GM19328 (cell line): Measurements from ENCODE around the gene NAB2.

Experiments
- ATAC-seq: cut with Tn5 transposase; IDR thresholded peaks from one replicate; pipeline ENCODE4 v1.9.1; 2021; ENCODE audit warnings: mild to moderate bottlenecking, moderate library complexity; ENCODE audit not compliant: unreplicated experiment

Gene NAB2

DNA sequence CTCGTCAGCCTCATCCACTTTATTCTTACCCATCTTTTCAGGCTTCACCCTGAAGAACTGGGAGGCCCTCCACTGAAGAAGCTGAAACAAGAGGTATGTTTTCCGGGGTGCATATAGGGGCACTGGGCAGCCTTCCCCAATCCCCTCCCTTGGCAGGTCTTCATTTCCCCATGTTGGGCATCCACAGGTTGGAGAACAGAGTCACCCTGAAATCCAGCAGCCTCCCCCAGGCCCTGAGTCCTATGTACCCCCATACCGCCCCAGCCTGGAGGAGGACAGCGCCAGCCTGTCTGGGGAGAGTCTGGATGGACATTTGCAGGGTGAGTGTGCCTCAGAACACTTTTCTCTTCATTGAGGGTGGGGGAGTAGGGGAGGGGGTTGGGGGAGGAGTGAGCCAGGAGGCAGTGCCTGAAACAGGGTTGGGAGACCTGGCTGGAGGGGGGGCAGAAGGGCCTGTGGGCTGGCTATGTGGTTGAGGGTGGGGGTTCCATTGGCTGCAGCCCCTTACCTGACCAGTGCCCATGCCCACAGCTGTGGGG lies 4.0 kb downstream of the NAB2 start:
- no peak for ATAC-seq

DNA sequence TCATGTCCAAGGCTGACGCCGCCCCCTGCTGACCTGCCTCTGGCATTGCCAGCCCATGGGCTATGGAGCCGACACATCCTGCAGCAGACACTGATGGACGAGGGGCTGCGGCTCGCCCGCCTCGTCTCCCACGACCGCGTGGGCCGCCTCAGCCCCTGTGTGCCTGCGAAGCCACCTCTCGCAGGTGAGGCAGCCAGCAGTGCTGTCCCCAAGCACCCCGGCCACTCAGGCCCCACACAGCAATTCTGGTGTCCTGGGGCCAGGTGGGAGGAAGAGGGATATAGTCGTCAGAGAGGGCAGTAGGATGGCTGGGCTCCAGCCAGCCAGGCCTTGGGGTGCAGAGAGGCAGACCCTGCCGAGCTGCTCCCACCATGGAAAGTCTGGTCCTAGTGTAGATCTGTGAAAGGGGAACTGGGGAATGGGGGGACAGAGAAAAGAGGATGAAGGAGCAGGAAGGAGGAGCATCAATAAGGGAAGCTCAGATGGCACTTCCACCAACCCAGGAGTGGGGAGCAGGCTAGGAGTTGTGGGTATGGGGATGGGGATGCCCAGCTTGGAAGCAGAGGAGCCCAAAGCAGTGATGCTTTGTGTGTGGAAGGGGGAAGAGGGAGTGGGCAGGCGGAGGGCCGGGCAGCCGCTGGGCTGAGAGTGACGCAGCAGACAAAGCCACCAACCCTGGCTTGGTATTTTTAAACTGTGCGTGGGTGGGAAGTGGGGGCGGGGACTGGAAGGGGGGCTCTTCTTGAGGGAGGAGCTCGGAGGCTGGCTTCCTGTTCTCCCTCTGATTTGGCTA lies 4.7 kb downstream of the NAB2 start:
- ATAC-seq, result no peak

DNA sequence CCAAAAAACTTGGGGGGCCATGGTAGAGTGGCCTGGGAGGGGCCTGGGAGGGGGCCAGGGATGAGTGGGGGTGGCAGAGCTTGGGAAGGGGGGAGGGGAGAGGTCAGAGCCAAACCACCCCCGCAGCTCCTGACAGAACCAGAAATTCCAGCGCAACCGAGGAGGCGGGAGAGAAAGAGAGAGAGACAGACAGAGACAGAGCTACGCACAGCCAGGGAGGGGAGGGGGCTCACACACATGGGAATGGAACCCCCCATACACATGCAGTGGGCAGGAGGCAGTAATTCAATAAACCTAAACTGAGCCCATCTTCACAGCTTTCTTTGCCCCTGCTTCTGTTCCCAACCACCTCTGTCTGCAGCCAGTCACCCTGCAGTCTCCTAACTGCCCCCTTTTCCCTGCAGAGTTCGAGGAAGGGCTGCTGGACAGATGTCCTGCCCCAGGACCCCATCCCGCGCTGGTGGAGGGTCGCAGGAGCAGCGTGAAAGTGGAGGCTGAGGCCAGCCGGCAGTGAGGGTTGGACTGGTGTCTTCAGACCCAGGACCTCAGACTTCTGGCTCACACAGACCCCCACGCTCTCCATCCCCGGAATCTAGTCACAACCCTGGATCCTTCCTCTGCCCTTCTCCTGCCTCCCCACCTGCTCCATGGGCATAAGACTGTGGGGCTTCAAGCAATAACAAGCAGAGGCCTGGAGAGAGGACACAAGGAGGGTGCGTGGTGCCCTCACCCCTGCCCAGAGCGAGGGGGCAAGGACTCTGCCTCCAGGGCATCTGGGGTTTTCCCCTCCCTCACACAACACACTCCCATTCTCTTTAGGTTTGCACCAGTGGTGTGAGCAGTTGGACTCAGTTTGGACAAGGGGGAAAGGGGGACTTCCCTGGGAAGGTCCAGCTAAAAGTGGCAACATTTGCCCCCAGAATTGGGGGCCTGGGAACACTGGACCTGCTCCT lies 5.6 kb downstream of the NAB2 start:
- no peak for ATAC-seq

DNA sequence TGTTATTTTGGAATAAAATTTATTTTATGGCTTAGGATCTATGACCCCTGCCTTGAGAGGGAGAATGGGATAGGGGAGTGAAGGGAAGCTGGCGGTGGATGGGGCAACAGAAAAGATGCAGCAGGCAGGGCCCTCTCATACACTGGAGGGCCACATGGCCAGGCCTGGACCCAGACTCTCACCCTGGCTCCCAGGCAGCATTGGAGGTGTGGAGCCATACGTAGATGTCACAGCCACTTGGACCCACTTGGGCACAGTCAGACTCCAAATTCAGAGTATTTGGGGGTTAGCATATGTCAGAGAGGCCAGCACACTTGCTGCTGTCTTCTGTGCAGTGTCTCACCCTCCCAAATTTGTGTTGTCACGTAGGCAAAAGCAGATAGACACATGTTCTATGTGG lies 6.5 kb downstream of the NAB2 start:
- ATAC-seq, result no peak

DNA sequence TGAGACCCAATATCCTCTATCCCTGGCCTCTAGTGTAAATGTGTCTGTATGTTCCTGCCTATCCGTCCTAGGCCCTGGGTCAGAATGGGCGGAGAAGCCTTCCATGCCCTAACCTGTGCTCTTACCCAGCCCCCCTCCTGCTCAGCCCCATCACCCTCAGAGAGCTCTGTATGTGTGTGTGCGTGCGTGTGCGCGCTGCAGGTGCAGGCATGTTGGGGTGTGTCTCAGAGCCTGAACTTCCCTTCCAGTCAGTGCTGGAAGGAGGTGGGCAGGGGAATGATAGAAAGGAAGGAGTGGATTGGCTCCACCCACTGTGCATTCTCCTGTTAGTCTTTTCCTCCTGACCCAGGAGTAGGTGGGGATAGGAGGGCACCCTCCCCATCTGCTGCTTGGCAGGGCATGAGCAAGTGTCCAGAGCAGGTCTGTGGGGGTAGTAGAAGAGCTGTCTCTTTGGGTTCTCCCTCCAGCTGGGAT lies 7.2 kb downstream of the NAB2 start:
- ATAC-seq, result no peak

DNA sequence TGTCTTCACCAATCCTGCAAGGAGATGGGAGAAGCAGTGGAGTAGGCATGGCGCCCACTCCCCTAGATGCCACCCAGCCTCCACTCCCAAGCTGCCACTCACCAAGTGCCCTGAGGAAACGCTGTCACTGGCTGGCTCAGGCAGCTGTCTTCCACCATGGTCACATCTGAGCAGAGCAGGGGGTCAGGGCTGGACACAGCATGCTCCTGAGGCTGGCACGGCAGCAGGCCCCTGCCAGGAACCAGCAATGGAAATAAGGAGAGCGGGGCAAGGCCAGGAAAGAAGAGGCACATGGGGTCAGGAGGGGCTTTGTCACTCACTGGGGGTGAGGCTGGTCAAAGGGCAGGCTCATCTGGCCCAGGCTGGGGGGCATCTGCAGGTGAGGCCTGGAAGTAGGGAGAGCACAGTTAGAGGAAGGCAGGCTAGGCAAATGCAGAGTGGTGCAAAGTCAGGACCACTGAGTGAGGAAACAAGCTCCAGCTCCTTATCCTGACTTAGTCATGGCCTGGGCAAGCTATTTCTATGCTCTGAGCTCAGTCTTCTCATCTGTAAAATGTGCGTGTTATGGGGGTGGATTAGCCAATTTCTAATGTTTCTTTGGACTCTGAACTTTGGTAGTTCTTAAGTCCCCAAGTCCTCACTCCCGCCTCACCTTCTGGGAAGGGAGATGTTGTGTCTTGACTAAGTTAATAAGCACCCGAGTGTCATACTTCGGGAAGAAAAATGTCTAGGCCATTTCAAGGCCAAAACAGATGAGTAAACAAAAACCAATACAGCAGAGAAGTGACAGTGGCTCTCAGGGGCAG lies 8.0 kb downstream of the NAB2 start:
- ATAC-seq, result no peak

DNA sequence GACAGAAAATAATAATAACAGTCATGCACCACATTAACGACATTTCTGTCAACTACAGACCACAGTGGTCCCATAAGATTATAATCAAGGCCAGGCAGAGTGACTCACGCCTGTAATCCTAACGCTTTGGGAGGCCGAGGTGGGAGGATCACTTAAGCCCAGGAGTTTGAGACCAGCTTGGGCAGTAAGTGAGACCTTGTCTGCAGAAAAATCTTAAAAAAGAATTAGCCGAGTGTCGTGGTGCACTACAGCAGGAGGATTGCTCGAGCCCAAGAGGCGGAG lies 8.6 kb downstream of the NAB2 start:
- ATAC-seq, result no peak

DNA sequence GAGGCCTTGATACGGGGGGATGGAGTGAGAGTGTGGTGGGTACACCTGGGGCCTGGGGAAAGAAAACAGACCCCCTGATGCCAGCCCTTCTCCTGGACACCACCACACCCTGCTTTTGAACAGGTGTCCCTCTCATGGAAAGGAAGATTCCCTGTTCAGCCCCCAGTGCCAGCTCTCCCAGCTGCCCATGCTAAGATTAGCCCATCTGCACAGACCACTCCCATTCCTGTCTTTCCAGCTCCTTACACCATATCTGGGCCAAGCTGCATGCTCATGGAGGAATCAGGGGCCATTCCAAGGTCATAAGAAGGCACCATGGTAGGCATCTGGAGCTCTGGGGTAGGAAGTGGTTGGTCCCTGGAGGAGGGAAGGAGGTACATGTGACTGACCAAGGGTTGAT lies 9.6 kb downstream of the NAB2 start:
- ATAC-seq, result no peak

DNA sequence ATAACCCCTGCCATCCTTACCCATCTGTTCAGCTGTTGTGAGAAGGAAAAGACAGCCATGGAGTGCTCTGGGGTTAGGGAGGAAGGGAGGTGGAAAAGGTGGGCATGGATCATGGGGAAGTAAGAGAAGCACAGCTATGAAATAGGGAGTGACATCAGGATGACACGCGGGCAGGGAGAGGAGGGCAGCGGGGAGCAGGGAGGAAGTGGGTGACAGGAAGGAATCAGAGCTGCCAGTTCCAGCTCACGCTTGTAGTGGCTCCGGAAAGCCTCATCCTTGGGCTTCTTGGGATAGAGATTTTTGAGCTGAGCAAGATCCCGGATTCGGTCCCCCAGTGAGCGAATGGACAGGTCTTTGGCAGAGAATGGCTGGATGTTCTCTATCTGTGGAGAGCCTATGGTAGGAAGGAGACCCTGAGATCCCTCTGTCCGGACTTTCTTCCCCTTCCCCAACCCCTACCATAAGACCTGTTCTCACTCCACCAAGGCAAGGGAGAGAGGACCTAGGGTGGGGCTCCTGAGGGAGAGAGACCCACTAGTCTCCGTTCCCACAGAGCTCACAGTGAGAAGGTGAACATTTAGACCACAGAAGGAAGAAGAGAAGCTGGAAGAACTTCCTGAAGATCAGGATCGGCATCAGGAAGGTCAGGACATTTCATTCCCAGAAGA lies 10.3 kb downstream of the NAB2 start:
- ATAC-seq, result no peak

DNA sequence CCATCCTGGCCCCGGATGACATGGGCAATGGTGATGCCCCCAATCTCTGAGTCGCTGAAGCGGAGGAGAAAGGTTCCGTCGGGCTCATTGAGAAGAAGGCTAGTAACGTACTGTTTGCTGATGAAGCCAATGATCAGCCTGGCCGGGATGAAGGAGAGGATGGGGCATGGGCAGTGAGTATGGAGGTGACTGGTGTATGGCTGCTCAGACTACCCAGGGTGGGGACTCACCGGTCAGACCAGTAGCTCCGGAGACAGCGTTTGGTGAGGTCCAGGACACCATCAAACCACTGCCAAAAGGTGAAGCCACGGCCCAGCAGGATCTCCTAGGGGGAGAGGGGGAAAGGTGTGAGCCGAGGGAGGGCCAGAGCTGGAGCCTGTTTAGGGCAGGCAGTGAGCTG lies 10.9 kb downstream of the NAB2 start:
- ATAC-seq, result no peak

DNA sequence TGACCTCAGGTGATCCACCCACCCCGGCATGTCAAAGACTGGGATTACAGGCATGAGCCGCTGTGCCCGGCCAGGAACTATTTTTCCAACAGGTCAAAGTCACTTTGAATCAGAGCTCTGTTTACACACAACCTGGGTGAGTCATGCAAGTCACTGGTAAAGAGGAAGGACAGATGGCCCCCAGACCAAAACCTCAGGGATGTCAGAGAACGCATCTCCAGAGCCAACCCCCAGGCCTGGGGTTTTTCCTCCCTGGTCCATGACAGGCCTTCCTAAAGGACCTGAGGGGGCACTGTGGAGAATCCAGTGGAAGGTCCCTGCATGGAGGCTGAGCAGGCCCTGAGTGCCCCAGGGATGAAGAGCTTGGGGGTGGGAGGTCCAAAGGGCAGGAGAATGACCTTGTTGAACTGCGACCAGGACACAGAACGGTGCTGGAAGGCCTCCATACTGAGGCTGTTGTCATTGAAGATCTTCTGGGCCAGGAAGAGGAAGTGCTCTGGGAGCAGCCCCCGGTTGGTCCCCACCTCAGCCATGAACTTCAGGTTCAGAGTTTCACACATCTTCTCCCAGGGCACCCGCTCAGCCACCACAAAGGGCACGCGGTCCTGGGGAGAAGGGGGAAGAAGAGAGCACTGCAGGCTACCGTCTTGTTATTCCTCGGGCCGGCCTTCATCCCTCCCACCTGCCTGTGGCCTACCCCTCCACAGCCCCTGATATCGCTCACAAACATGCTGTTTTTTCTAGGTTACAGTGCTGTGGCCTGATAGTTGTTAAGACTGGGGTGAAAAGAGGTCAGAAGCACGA lies 13.2 kb downstream of the NAB2 start:
- no peak for ATAC-seq

DNA sequence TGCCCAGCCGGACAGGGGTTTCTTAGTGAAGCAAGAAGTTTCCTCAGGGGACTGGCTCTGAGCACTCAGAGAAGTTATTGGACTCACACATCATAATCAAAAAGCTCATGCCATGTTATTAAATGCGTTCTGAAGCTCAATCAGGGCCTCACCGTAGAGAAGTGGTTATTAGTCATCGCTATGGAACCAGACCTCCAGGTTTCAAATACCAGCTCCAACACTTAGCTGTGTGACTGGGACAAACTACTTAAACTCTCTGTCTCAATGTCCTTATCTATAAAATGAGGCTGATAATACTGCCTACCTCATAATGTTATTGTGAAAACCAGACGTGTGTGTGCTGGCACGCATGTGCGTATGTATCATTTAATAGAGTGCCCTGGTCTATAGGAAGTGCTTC lies 14.9 kb downstream of the NAB2 start:
- ATAC-seq, result no peak

DNA sequence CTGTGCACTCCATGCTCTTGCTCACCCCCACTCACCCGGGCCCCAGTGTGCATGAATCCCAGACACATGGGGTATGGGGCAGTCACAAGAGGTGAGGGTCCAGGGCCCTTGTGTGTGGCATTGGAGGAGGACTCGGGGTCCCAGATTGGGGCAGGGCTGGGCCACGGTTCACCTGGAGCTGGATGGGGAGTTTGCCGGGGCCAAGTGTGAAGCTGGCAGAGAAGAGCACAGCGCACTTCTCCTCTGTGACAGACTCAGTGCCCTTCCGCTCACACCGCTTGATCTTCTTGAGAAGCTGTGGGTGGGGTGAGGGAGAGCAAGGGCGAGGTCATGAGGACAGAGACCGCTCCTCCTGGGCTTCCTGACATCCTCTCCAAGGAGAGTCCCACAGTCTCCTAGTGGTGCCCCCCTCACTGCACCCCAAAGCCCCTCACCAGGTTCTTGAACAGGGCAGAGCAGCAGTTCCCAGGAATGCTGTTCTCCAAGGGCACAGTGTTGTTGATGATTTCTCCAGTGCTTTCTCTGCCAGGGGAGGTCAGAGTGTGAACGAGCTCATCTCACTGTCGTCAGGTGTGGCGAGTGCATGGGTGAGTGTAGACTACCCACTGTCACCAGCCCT lies 15.5 kb downstream of the NAB2 start:
- no peak for ATAC-seq

DNA sequence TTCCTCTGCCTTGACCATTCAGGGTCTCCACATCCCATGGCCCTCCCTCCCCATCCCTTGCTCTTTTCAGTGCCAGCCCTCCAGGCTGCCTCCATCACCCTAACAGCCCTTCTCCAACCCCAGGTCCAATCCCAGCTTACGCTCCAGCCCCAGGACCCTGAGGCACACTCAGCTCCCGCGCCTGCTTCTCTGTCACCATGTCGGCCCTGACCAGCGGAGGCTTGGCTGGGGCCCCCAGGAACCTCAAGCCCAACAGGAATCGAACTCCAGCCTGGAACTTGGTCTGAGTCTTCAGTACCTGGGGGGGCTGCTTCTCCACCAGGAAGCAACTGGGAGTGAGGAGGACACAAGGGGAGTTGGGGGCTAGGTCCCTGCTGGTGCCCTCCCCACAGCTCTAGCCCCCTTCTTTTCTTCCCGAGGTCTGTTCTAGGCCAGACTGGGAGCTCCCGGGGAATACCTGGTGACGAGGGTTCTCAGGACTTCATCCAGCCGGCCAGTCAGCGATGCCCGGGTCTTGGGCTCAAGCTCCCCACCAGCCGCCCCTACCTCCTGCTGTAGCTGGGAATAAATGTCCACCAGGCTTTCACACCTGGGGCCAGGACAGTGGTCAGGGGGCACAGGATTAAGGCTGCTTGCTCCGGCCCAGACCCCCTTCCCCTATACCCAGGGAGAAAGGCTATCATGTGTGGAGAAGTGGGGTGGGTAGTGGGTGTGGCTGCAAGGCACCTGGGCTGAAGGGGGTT lies 16.3 kb downstream of the NAB2 start:
- ATAC-seq, result no peak

DNA sequence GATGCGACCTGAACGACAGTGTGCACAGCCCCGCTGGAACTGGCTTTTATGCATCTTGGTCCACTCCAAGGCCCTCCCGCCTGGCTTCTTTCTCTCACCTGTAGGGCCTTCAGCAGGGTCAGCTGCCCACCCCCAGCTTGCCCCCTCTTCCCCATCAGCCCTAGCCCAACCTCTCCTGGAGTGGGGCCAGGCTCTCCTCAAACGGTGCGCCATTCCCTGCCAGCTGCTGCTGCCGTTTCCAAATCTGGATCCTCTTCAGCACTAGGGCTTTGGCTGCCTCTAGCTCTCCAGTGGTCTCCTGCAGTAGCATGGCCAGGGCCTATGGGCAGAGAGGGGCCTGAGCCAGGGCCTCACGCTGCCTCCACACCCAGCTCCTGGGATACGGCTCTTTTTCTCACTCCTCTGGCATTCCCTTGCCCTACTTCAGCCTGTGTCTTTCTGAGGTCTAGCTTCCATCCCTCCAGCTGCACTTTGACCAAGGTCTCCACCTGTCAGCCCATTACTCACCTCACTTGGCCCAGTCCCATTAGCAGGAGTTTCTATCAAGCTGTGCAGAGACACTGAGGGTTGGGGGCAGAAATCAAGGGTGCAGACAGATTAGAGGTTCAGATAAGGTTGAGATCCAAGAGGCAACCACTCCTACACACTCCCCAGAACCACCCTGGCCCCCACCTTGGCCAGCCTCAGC lies 17.3 kb downstream of the NAB2 start:
- ATAC-seq, result no peak

DNA sequence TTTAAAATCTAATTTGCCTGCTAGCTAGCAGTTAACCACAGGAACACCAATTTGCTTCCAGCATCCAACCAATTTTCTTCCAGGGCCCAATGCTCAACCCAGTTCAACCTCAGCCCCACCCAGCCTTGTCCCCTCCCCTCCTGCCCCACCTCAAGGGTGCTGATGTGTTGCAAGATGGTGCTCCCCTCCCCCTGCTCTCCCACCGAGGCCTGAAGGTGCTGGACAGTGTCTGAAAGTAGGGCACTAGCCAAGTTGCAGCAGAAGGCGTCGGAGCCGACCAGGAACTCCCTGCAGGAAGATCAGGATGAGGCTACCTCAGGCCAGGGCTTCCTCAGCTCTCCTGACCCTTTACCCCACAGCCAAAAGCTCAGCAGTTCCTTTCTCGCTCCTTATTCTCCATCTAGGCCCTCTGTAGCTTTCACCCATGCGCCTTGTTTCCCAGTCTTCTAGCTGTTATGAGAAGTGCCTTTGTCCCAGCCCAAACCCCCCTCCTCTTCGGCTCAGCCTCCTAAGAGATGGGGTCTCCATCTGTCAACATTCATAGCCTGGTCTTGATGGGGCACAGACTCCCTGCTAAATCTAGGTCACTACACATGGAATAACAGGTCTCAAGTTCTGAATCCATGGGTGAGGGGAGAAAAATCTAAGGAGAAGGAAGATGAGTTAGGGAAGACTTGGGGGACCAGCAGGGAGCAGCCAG lies 18.7 kb downstream of the NAB2 start:
- no peak for ATAC-seq
